DND-41 (cell line): ENCODE measurements around the gene DMKN.
A peak's percentile ranks its signal among the peaks of the same experiment; 100 is the strongest.

Experiments used
- ATAC-seq: fragments of 200-7000 bp; cut with Tn5 transposase; 3 replicates; pipeline ENCODE4 v1.9.1; 2021; ENCODE audit warnings: low read depth; ENCODE audit not compliant: insufficient read depth
- DNase-seq: peaks from one replicate; pipeline ENCODE4 v3.0.0-alpha.2; 2020
- H2AFZ ChIP-seq: 2 replicates; pipeline ENCODE4 v1.6.0; 2012; ENCODE audit warnings: low read depth, low read length
- H3K27ac ChIP-seq: 2 replicates; pipeline ENCODE4 v1.5.1; 2012; ENCODE audit warnings: low read length, inconsistent platforms
- H3K27me3 ChIP-seq: fragments of 200-600 bp; sonication (generic); 2 replicates; pipeline ENCODE4 v1.6.0; 2012; ENCODE audit warnings: low read length, mild to moderate bottlenecking, inconsistent platforms; ENCODE audit not compliant: insufficient read depth, poor library complexity
- H3K36me3 ChIP-seq: 2 replicates; pipeline ENCODE4 v1.5.1; 2012; ENCODE audit warnings: low read length, inconsistent platforms; ENCODE audit not compliant: insufficient read depth
- H3K4me1 ChIP-seq: 2 replicates; pipeline ENCODE4 v1.5.1; 2012; ENCODE audit warnings: mild to moderate bottlenecking, low read length; ENCODE audit not compliant: insufficient read depth
- H3K4me2 ChIP-seq: 2 replicates; pipeline ENCODE4 v1.6.0; 2012; ENCODE audit warnings: mild to moderate bottlenecking, moderate library complexity, low read length, inconsistent platforms; ENCODE audit not compliant: insufficient read depth
- H3K4me3 ChIP-seq, 2 experiments: fragments of 200-600 bp in 1 of 2; shearing (Covaris generic) in 1 of 2; 2 replicates each; pipeline ENCODE4 v1.5.1; 2012 to 2016; ENCODE audit warnings: inconsistent platforms in 2 of 2, low read length in 2 of 2, mild to moderate bottlenecking in 2 of 2, low read depth in 1 of 2, moderate library complexity in 1 of 2
- H3K79me2 ChIP-seq: 2 replicates; pipeline ENCODE4 v1.6.0; 2012; ENCODE audit warnings: low read length, inconsistent platforms; ENCODE audit not compliant: insufficient read depth
- H3K9ac ChIP-seq: 2 replicates; pipeline ENCODE4 v1.6.0; 2012; ENCODE audit warnings: low read depth, mild to moderate bottlenecking, inconsistent platforms, low read length, moderate library complexity
- H3K9me3 ChIP-seq: 2 replicates; pipeline ENCODE4 v1.5.1; 2012; ENCODE audit warnings: low read length, moderate library complexity, mild to moderate bottlenecking, inconsistent platforms; ENCODE audit not compliant: insufficient read depth, severe bottlenecking
- H4K20me1 ChIP-seq: 2 replicates; pipeline ENCODE4 v1.6.0; 2012; ENCODE audit warnings: low read length; ENCODE audit not compliant: insufficient read depth
- CTCF ChIP-seq: IDR thresholded peaks from 2 replicates; pipeline ENCODE4 v1.5.1; 2012; ENCODE audit warnings: borderline replicate concordance, low read length, moderate library complexity, mild to moderate bottlenecking; ENCODE audit not compliant: poor library complexity, severe bottlenecking; ENCODE audit errors: extremely low read depth
- EZH2 ChIP-seq: IDR thresholded peaks from 3 replicates; pipeline ENCODE4 v1.6.1; 2012; ENCODE audit warnings: borderline replicate concordance, low read depth, mild to moderate bottlenecking, moderate library complexity, low read length, inconsistent platforms; ENCODE audit not compliant: severe bottlenecking

DMKN gene

GRCh38 chr19:35540356-35540927 lies 27.0 kb upstream of the DMKN start:
- H3K4me2 ChIP-seq = no peak overlapping the region

GRCh38 chr19:35539850-35540249 lies 26.4 kb upstream of the DMKN start:
- Histone ChIP-seq H3K79me2 (peaks cover 1% of the 10 kb centered on the region; the same call in 1 of the 2 replicates), H2AFZ (no peak overlapping the region), H3K4me1 (peaks cover 14% of the 10 kb centered on the region), H3K9ac (no peak overlapping the region), H3K27me3 (no peaks in the 10 kb centered on the region), H3K4me2 (no peak overlapping the region), H3K36me3 (peaks cover 5% of the 10 kb centered on the region; the same call in 1 of the 2 replicates), H3K4me3 (no peak overlapping the region), H3K9me3 (no peaks in the 10 kb centered on the region), H4K20me1 (no peaks in the 10 kb centered on the region), H3K27ac (no peak overlapping the region)
- TF ChIP-seq EZH2 = no peak
- no peak for TF ChIP-seq CTCF
- no peak for DNase-seq
- ATAC-seq = 0 out of 3 replicates have a peak, but pooled peaks have one; percentile 16

More at GRCh38 chr19:35540356-35540927, 27.0 kb upstream of the DMKN start:
- no peak for ATAC-seq
- Histone ChIP-seq H3K27me3 (no peaks in the 10 kb centered on the region), H3K4me3 (no peak overlapping the region), H3K9ac (no peak overlapping the region), H2AFZ (no peak overlapping the region), H3K36me3 (peaks cover 5% of the 10 kb centered on the region; the same call in 1 of the 2 replicates), H3K9me3 (no peaks in the 10 kb centered on the region), H3K4me1 (peaks cover 16% of the 10 kb centered on the region), H4K20me1 (no peaks in the 10 kb centered on the region), H3K27ac (no peak overlapping the region), H3K79me2 (peaks cover 5% of the 10 kb centered on the region; the same call in 1 of the 2 replicates)
- TF ChIP-seq EZH2 = no peak
- no peak for TF ChIP-seq CTCF
- DNase-seq = no peak

- no peak overlapping the region for H3K9ac ChIP-seq
- no peak overlapping the region for H3K4me2 ChIP-seq
- peaks cover 9% of the 10 kb centered on the region for H3K4me1 ChIP-seq
- peaks cover 5% of the 10 kb centered on the region; the same call in 1 of the 2 replicates for H3K36me3 ChIP-seq
- no peaks in the 10 kb centered on the region for H3K27me3 ChIP-seq
- no peaks in the 10 kb centered on the region for H3K79me2 ChIP-seq
- H3K9me3 ChIP-seq = no peaks in the 10 kb centered on the region
- no peak for DNase-seq
- H3K4me3 ChIP-seq = no peak overlapping the region
- no peaks in the 10 kb centered on the region for H4K20me1 ChIP-seq
- H2AFZ ChIP-seq = no peak overlapping the region
- no peak for TF ChIP-seq CTCF
- no peak for TF ChIP-seq EZH2
- H3K27ac ChIP-seq = no peak overlapping the region
- ATAC-seq = peak; percentile 36; the same call in 1 of the 3 replicates
These were observed 25.9 kb upstream of the DMKN start for GRCh38 chr19:35539314-35539713.
